SKM-1 treated with dmso at 0.1 percent for 144 hours (cell line): ENCODE results near the gene PTPN23.
"Not testable (repeated sequence)": the region's sequence is repeated elsewhere in the genome, so short reads cannot be mapped to it uniquely, and the experiment has no call there.

Experiments
- DNase-seq: peaks from one replicate; lab custom pipeline; 2025; ENCODE audit not compliant: unreplicated experiment; lab: John Stamatoyannopoulos, UW

PTPN23 gene, protein sequence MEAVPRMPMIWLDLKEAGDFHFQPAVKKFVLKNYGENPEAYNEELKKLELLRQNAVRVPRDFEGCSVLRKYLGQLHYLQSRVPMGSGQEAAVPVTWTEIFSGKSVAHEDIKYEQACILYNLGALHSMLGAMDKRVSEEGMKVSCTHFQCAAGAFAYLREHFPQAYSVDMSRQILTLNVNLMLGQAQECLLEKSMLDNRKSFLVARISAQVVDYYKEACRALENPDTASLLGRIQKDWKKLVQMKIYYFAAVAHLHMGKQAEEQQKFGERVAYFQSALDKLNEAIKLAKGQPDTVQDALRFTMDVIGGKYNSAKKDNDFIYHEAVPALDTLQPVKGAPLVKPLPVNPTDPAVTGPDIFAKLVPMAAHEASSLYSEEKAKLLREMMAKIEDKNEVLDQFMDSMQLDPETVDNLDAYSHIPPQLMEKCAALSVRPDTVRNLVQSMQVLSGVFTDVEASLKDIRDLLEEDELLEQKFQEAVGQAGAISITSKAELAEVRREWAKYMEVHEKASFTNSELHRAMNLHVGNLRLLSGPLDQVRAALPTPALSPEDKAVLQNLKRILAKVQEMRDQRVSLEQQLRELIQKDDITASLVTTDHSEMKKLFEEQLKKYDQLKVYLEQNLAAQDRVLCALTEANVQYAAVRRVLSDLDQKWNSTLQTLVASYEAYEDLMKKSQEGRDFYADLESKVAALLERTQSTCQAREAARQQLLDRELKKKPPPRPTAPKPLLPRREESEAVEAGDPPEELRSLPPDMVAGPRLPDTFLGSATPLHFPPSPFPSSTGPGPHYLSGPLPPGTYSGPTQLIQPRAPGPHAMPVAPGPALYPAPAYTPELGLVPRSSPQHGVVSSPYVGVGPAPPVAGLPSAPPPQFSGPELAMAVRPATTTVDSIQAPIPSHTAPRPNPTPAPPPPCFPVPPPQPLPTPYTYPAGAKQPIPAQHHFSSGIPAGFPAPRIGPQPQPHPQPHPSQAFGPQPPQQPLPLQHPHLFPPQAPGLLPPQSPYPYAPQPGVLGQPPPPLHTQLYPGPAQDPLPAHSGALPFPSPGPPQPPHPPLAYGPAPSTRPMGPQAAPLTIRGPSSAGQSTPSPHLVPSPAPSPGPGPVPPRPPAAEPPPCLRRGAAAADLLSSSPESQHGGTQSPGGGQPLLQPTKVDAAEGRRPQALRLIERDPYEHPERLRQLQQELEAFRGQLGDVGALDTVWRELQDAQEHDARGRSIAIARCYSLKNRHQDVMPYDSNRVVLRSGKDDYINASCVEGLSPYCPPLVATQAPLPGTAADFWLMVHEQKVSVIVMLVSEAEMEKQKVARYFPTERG (N-terminal part only)

DNA sequence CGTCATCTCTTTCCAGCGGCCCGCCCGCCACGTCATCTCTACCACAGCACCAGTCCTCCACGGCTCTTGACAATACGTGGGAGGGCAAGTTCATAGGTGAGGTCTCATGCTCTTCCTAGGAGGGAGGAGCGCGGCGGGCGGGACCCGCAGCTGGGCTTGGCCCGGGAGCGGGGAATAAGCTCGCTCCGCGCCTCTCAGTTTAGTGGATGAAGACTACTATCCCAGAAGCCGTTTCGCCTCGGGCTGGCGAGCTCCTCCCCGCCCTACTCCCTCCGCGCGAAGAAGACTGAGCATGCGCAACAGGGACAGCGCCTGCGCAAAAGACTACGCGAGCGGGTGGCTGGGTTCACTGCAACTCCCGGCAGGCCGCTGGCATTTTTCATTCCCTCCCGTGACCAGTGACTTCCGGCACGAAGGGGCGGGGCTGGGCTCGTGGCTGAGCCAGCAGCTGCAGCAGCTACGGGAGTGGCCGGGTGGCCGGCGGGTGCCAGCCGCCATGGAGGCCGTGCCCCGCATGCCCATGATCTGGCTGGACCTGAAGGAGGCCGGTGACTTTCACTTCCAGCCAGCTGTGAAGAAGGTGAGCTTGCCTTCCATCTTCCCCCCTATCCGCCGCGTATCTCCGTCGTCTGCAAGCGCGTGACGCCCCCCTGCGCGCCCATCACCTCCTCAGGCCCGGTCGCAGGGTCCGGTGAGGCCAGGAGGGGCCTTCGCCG, at the start of gene PTPN23:
Gene PTPN23, plus strand, starts transcription at position 421 of the 716 bp plus-strand sequence. Its CDS starts 76 bp downstream, at position 497.
- peak; percentile 99 for DNase-seq

DNA sequence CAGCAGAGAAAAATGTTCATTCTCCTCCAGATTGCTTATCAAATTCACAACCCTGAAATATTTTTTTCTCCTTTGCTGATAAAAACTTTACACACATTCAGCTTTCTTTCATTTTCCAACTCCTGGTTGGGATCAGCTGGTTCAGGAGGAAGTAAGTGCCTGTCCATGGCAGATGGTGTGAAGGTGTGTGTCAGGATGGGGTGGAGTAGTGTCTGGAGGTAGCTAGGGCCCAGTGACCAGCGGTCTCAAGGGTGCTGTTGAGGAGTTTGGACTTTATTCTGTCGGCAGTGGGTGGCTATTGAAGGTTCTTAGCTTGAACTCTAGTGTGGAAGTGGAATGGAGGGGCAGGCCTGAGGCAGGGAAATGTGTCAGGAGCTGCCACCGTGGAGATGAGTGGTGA, 46.9 kb upstream of the PTPN23 start:
- DNase-seq, result no peak

DNA sequence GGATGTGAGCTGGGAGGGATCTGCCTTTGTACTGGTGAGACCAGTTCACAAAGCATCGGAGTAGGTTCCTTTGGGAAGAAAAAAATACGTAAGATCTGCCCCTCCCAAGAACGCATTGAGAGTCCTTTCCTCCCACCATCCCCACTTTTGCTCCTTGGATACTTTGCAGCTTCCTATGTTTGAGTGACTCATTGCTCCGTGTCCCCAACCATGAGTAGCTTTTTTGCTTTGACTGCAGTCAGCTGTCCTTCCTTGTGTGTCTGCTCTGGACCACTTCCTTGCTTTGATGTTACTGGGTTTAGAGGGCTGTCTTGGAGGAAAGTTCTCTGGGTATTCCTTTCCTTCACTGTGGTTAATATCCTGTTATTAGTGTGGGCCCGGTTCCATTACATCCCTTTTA, 43.2 kb upstream of the PTPN23 start:
- no peak for DNase-seq

DNA sequence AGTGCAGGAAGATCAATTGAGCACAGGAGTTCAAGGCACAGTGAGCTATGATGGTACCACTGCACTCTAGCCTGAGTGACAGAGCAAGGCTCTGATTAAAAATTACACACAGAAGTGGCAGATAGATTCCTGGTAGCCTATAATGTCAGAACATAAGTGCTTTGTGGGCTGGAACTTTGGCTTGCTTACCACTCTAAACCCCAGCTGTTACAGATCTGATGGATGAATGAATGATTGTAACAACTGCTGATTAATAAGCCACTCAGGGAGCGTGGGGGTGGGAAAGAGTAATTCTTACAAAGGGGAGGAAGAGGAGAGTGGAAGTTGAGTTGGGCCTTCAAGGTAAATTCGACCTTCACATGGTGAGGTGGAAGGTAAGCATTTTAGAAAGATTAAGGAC, 40.9 kb upstream of the PTPN23 start:
- DNase-seq, result no peak

DNA sequence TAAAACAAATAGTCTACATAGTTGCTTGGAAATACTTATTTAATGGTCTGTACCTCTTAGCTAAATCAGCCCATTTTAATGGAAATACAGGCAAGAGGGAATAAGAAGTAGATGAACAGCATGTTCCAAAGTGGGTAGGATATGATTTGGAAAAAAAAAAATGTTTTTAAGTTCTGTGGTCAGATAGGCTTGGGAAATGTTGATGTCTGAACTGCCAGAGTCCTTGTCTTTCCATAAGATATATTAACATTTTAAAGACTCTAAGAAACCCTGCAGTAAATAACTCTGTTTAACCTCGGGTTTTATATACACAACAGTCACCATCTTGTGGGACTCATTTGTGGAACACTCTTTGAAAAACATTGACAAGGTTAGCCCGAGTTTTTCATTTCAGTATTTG, 40.0 kb upstream of the PTPN23 start:
- no peak for DNase-seq

DNA sequence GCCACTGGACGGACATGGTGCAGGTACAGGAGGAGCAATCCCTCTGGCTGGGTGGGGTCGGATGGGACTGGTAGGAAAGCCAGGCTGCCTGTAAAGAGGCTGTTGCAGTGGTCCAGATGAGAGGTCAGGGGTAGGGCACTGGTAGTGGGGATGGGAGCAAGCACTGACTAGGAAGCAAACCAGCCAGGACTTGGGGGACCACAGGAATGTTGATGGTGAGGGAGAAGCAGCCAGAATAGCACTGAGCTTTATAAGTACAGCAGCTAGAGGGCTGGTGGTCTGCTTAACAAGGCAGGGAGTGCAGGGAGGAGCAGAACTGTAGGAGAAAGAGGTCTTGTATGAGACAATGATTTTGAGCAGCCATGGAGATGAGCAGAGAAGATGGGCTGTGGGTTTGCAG, 38.7 kb upstream of the PTPN23 start:
- no peak for DNase-seq

DNA sequence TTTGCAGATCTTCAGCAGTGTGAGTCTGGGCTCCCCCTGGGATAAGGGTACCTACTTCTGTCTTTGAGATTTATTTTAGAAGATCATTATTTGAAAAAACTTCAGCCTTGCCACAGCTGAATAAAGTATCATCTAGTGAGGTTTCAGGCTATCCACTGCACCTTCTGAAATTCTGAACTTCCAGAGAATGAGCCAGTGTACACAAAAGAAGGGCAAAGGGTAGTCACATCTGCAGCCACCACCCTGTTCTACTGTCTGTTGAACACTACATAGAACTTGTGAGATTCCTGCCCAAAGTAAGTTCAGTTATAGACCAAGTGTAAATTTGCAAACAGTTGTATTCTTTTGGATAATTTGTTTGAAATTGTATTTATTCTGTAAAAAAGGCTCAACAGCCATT, 38.0 kb upstream of the PTPN23 start:
- DNase-seq, result no peak

DNA sequence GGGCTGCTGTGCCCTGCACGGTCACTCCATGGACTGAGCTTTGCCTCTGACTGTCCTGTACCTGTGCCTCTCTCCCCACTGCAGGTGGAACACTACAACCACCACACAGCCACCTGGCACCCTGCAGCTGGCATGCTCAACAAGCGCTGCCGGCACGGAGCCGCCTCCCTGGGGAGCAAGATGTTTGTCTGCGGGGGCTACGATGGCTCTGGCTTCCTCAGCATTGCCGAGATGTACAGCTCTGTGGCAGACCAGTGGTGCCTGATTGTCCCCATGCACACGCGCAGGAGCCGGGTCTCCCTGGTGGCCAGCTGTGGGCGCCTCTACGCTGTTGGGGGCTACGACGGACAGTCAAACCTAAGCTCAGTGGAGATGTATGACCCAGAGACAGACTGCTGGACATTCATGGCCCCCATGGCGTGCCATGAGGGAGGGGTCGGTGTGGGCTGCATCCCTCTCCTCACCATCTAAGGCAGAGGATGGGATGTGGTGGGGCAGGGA, 37.3 kb upstream of the PTPN23 start:
- DNase-seq, result no peak

DNA sequence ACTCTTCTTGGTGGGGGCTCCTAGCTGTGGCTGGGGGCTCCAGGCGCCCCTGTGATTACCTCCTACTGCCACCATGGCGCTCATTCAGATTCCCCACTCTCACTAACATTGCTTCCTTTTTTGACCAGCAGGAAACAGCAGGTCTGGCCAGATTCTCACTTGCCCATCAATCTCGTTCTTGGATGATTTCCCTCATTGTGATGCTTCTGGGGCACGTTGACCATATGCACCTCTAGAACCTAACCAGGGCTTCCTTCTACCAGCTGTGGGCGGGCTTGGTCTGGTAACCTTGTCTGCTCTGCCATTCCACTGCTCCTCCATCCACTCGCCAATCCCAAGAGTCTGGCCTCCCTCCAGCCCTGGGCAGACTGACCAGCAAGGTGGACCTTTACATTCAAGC, 35.9 kb upstream of the PTPN23 start:
- DNase-seq, result no peak

DNA sequence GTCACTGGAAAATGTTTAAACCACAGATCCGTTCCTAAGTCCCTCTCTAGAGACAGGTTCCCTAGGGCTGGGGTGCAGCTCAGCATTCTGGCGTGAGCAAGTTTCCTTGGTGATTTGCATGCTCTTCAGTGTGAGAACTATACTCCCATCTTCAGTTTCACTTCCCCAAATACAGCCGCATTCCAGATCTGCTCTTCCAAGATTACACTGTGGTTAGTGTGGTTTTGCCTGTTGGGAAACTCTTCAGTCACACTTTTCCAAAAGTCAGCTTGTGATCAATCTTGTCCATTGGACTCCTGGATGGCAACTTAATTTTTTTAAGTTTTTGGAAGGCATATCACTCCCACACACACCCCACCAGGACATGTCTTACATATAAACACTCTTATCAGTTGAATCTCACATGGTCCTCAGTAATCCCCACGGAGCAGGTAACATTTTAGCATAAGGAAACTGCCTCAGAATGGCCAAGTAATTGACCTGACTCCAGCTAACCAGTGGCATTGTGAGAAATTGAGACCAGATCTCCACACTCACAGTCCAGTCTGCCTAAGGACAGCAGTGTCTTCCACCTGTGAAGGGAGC, 33.5 kb upstream of the PTPN23 start:
- peak; percentile 92 for DNase-seq

DNA sequence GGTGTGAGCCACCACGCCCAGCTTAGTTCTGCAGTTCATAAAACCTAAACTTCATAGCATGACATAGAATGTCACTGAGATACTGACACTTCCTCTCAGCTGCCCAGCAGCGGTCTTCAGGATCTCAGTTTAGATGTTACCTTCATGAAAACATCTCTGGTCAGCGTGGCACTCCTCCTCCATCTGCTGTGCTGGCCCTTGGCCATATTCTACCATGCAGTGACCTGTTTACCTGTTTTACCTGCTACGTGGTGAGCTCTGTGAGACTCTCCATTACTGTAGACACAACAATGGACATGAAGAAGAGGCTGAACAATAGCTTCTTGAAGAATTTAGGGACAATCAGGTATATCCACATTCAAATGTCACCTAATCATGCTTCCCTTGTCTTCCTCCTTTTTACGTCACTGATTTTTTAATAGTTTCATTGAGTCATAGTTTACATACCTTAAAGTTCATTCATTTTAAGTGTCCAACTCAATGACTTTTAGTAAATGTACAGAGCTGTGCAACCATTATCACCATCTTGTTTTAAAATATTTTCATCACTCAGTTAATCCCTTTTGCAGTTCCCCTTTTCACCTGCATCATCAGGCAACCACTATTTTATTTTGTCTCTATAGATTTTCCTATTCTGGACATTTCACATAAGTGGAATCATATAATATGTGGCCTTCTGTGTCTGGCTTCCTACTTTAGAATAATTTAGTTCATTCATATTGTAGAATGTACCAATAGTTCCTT, 32.2 kb upstream of the PTPN23 start:
- no peak for DNase-seq

DNA sequence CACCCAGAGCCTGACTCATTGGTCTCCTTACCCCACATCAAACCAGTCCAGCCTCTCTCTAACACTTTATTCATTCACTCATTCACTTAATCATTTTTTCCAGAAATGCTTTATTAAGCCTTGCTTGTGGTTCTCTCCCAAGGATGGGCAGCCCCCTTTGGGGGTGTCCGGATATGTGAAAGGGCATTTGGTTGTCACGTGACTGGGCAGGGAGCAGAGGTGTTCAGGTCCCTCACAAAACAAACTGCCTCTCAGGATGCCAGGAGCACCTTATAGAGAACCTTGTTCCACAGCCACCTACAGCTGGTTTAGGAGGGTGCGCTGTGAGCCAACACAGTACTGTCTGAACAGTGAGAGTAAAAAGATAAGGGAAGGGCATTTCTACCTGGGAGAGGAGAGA, 25.8 kb upstream of the PTPN23 start:
- DNase-seq, result no peak

DNA sequence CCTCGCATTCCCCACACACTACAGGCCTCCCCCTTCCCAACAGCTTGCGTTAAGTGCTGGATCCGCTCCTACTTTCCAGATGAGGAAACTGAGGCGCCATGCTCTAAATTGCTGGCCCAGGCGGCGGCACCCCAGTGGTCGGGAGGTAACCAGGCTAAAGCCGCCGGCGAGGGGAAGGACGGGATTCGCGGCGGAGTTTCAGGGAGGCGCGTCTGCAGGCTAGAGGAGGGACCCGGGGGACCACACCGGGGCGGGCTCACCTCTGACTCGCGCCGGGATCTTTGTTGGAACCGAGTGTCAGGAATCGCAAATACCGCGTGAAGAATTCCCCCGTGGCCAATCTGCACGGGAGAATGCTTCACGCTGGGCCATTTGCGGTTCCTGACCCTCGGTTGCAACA, 24.6 kb upstream of the PTPN23 start:
- DNase-seq, result no peak

DNA sequence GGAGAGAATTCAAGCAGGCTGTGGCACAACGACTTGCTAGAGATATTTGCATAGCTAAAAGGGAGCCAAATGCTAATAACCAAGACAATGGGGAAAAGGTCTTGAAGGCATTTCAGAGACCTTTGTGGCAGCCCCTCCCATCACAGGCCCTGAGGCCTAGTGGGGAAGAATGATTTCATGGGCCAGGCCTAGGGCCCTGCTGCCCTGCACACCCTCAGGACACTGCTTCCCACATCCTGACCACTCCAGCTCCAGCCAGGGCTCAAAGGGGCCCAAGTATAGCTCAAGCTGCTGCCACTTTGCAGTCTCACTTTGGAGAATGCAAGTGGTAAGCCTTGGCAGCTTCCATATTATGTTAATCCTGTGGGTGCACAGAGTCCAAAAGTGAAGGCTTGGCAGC, 21.5 kb upstream of the PTPN23 start:
- no peak for DNase-seq

DNA sequence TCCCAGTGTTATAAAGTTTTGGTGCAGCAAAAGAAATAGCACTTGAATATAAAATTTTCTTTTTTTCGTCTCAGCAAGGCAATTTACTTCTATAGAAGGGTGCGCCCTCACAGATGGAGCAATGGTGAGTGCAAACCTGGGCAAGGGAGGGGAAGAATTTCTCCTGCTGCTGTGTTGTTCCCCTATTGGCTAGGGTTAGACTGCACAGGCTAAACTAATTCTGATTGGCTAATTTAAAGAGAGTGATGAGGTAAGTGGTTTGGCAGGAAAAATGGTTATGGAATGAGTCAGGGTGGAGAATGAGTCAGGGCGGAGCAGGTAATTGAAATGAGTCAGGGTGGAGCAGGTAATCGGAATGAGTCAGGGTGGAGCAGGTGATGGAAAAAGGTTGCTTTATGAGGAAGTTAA, 20.7 kb upstream of the PTPN23 start:
- not testable (repeated sequence) for DNase-seq

DNA sequence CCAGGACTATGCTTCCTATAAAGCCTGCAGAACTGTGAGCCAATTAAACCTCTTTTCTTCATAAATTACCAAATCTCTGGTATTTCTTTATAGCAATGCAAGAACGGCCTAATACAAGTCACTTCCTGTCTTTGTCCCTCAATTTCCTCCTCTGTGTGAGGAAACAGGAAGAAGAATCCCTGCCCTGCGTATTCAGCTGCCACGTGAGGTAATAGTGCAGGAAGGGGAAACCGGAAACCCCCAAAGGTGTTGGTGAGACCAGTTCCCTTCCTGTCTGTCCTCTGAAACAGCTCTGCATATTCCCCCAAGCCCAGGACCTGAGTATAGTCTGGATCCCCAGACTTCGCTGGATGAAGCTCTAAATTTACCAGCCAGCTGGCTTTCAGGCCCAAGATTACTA, 18.1 kb upstream of the PTPN23 start:
- peak; percentile 83 for DNase-seq

DNA sequence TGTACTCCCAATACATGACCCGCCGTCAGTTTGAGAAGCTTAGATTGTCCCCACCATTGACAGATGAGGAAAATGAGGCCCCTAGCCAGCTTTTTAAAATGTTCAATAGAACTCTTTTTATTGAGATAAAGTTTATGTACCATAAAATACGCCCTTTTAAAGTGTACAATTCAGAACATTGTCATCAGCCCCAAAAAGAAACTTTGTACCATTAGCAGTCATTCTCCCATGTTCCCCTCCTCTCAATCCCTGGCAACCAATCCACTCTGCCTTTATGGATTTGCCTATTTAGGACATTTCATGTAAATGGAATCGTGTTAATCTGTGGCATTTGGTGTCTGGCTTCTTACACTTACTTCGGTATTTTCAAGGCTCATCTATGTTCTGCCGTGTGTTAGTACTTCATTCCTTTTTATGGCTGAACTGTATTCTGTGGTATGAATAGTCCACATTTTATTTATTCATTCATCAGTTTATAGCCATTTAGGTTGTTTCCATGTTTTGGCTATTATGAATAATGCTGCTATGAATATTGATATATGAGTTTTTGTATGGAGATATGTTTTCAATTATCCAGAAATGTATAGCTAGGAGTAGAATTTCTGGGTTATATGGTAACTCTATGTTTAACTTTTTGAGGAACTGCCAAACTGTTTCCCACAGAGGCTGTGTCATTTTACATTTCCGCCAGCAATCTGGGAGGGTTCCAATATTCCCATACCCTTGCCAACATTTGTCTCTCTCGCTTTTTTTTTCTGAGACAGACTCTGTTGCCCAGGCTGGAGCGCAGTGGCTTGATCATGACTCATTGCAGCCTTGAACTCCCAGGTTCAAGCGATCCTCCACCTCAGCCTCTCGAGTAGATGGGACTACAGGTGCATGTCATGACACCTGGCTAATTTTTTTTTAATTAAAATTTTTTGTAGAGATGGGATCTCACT, 15.3 kb upstream of the PTPN23 start:
- DNase-seq, result no peak

DNA sequence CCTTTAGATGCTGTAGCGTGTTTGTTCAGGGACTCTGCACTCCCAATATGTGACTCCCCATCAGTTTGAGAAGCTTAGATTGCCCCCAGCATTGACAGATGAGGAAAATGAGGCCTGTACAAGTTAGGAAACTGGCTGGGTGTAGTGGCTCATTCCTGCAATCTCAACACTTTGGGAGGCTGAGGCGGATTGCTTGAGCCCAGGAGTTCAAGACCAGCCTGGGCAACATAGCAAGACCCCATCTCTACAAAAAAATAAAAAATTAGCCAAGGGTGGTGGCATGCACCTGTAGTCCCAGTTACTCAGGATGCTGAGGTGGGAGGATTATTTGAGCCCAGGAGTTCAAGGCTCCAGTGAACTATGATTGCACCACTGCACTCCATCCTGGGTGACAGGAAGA, 14.0 kb upstream of the PTPN23 start:
- DNase-seq, result no peak
